A172 (cell line): Measurements from ENCODE around the gene TTC24. TPM values are rescaled to one million over a fixed set of nuclear protein-coding genes. Genes with fewer than 3 reads are reported as not detected.
"Not testable (repeated sequence)": the region's sequence is repeated elsewhere in the genome, so short reads cannot be mapped to it uniquely, and the experiment has no call there.

Source experiments
- DNase-seq: peaks from one replicate; pipeline ENCODE4 v3.0.0-alpha.2; 2015; ENCODE audit warnings: low spot score
- total RNA-seq: library from RNA; depleted of rRNA; stranded (reverse); fragments of >200 nt; shearing (Covaris generic); gene quantifications from 2 replicates; pipeline ENCODE4 v1.2.3, GENCODE V29; 2014

TTC24 gene
- total RNA-seq, 1 experiment from 2014 or later: not detected

- no peak for DNase-seq
Measured at GRCh38 chr1:156608981-156609380, 29.5 kb downstream of the TTC24 start.

- not testable (repeated sequence) for DNase-seq
Measured at GRCh38 chr1:156610072-156610471, 30.5 kb downstream of the TTC24 start.

DNA sequence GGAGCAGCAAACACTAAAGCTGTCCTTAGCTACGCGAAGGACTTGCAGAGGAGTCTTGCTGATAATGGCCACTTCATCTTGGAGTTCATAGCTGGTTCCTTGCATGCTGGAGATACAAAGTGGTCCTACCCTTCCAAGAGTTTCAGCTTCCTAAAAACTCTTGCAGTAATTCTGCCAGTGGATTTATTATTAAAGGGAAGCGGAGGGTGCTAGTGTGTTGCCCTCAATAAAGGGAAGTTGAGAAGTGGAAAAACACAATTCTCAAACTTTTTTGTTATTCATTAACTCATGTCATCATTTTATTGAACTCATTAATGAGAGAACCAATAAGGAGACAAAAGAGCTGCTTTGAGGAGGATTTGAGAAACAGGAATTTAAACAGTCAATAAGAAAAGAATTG is 33.1 kb downstream of the TTC24 start:
- DNase-seq: no peak

DNA sequence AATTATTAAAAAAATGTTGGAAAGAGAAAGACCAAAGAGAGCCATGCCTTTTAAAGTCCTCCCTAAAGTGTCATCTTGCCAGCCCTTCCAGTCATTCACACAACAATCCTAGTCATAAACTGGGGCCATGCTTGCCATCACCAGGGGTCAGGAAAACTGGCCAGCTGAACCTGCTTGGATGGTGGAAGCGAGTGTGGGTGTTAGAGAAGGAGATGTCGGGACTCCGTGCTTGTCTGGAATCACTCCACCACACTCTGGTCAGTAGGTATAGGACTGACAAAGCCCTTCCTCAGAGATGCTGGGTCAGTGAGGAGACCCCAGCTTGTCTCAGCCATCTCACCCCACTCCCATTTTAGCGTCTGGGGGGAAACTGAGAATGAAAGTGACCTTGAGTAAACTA is 36.4 kb downstream of the TTC24 start:
- DNase-seq: no peak

DNA sequence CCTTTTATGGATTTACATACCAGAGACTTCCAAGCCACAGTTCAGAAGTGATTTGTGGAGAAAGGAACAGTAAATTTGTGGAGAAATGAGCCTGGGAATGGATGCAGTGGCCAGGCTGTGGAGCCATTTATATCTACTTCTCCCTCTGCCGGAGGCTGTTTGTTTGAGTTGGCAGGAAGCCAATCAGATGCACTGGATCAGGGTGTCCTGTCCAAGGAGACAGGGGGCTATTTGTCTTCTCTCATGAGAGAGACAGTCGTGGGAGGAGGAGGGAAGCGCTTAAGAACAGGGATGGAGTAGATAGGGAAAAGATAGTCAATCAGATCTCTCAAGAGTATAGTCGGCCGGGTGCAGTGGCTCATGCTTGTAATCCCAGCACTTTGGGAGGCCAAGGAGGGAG is 36.9 kb downstream of the TTC24 start:
- DNase-seq: peak; percentile 94

DNA sequence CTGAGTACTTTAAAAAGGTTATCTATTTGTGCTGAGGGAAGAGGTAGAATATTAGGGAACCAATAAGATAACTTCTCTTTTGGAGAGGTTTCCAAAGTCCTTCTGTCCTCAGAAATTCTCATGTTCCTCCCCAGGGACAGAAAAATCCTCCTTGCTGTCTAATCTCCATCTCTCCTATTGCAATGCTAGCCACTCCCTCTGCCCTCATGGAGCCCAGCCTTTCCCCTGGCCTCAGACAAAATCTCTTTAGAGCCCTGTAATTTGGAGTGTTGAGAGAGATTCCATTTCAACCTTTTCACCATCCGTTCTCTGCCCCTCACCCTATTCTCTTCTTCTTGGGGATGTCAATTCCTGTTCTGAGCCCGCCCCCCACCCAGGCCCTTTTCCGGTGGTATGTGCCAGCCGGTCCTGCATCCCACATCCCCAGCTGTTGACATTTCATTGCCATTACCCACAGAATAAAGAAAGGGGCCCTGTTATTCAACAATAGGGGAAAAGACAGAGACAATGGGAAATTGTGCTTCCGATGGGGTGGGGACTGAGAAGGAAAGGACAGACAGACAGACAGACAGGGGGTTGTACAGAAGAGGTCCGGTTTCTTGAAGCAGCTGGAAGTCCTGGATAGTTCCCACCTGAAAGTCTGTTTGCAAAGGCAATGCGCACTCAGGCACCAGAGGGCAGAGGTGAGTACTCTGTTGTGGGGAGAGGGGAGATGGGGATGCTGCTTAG is 39.5 kb downstream of the TTC24 start, which contains the start of gene HAPLN2:
Gene HAPLN2 (plus strand): TSS at position 563 of the 729 bp plus-strand sequence. CDS start 4,076 bp downstream, outside the sequence.
- no peak for DNase-seq

DNA sequence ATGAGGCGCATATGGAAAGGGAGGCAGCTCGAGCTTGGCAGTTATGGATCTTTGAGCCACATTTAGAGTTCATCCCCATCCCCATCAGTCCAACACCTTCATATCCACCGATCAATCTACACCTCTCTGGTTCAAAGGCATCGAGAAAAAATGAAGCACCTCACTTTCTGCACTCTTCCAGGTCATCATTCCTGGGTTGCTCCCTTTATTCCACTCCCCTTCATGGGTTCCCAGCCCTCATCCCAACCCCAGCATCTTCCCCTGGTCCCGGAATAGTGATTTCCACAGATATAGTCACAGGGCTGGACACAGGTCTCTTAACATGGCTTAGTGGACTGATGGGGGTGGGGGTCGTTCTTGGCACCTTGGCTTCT is 40.0 kb downstream of the TTC24 start:
- DNase-seq: no peak

- no peak for DNase-seq
Measured at GRCh38 chr1:156622581-156623297, 43.2 kb downstream of the TTC24 start.

GRCh38 chr1:156623946-156624813 is 44.7 kb downstream of the TTC24 start:
- DNase-seq: no peak

DNA sequence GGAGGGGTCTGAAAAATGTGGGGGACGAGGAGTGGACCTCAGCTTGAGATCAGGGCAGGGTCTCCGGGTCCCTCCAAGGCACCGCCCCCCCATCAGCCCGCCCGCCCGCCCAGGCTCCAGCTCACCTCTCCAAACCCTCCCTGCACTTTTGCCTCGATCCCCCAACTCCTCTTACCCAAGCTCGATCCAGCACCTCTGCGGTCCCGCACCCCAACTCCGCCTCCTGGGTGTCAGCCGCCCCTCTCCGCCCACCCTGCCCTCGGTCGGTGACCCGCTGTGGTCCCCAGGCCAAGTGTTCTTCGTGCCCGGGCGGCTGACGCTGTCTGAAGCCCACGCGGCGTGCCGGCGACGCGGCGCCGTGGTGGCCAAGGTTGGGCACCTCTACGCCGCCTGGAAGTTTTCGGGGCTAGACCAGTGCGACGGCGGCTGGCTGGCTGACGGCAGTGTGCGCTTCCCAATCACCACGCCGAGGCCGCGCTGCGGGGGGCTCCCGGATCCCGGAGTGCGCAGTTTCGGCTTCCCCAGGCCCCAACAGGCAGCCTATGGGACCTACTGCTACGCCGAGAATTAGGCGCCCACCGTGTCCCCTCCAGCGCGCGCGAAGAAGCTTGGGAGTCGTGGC is 45.4 kb downstream of the TTC24 start:
- DNase-seq: no peak

- DNase-seq: no peak
Measured at GRCh38 chr1:156625436-156626078, 46.0 kb downstream of the TTC24 start.

- no peak for DNase-seq
Measured at GRCh38 chr1:156626079-156626438, 46.5 kb downstream of the TTC24 start.

GRCh38 chr1:156627313-156627880 is 47.9 kb downstream of the TTC24 start:
- peak; percentile 80 for DNase-seq

GRCh38 chr1:156629823-156630449 is 50.4 kb downstream of the TTC24 start:
- no peak for DNase-seq

DNA sequence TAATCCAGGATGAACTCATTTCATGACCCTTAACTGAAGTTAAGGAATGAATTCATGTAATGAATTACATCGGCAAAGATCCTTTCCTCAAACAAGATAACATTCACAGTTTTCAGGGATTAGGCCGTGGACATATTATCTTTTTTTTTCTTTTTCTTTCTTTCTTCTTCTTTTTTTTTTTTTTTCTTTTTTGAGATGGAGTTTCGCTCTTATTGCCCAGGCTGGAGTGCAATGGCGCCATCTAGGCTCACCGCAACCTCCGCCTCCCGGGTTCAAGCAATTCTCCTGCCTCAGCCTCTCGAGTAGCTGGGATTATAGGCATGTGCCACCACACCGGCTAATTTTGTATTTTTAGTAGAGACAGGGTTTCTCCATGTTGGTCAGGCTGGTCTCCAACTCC is 51.6 kb downstream of the TTC24 start:
- not testable (repeated sequence) for DNase-seq

DNA sequence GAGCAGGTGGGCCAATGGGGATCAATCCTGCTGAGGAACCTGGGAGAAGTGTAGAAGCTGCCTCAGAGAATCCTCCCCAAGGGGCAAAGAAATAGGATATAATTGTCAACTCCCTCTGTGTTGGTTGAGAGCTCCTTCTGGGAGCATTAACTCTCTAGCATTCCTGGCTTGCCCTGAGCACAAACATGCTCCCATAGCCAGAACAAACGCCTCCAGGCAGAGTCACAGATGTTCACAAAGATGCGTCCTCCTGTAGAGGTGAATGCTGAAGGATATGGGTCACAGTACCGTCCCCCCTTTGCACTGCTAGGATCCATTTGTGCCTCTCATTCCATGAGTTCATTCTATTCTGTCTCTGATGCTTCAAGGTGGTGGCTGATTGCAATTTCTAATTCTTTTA is 52.8 kb downstream of the TTC24 start:
- no peak for DNase-seq
